HepG2 (cell line): ENCODE data around the gene EIF1. TPM values are rescaled to one million over a fixed set of nuclear protein-coding genes. Genes with fewer than 3 reads are reported as not detected.
A peak's percentile ranks its signal among the peaks of the same experiment; 100 is the strongest.

Experiments used
- DPF2 ChIP-seq: sonication (generic); formaldehyde crosslinking; IDR thresholded peaks from 2 replicates; pipeline ENCODE4 v1.4.0; 2020; ENCODE audit warnings: mild to moderate bottlenecking, low read depth, missing genetic modification reagents, borderline replicate concordance
- GLI4 ChIP-seq: sonication (generic); formaldehyde crosslinking; IDR thresholded peaks from 2 replicates; pipeline ENCODE4 v1.5.1; 2020; ENCODE audit warnings: missing genetic modification reagents, mild to moderate bottlenecking, moderate library complexity, borderline replicate concordance
- GRHL1 ChIP-seq: sonication (generic); formaldehyde crosslinking; conservative IDR thresholded peaks from 2 replicates; pipeline ENCODE4 v1.8.0; 2022; ENCODE audit warnings: missing genetic modification reagents
- ISL2 ChIP-seq: sonication (generic); formaldehyde crosslinking; IDR thresholded peaks from 2 replicates; pipeline ENCODE4 v1.5.0; 2020; ENCODE audit warnings: missing genetic modification reagents
- SOX6 ChIP-seq, 2 experiments: fragments of 450-650 bp in 1 of 2; sonication (generic) in 1 of 2; formaldehyde crosslinking in 1 of 2; IDR thresholded peaks; 2 replicates each; pipeline versions ENCODE4 v1.4.0 to v1.6.1; 2017 to 2020; ENCODE audit warnings: antibody characterized with exemption in 1 of 2, mild to moderate bottlenecking in 1 of 2, missing genetic modification reagents in 1 of 2
- UBTF ChIP-seq: sonication (generic); formaldehyde crosslinking; IDR thresholded peaks from 2 replicates; pipeline ENCODE4 v1.4.0; 2020; ENCODE audit warnings: mild to moderate bottlenecking, missing genetic modification reagents
- ZNF451 ChIP-seq: sonication (generic); formaldehyde crosslinking; IDR thresholded peaks from 2 replicates; pipeline ENCODE4 v1.5.0; 2020; ENCODE audit warnings: mild to moderate bottlenecking, missing genetic modification reagents
- ZNF577 ChIP-seq: sonication (generic); formaldehyde crosslinking; IDR thresholded peaks from 2 replicates; pipeline ENCODE4 v1.4.0; 2020; ENCODE audit warnings: mild to moderate bottlenecking, low read depth, missing genetic modification reagents, borderline replicate concordance
- ZNF777 ChIP-seq: sonication (generic); formaldehyde crosslinking; IDR thresholded peaks from 2 replicates; pipeline ENCODE4 v1.4.0; 2020; ENCODE audit warnings: missing genetic modification reagents
- polyA plus RNA-seq, 8 experiments: library from polyadenylated mRNA; depleted of rRNA in 3 of 8; stranded (reverse) in 7 of 8; unstranded in 1 of 8; fragments of >200 nt; fragmentation: Illumina TruSeq in 4 of 8; extraction: Trizol in 4 of 8; gene quantifications; 2 replicates each; pipeline versions ENCODE4 v1.2.1 to v1.2.3, GENCODE V29; 2011 to 2016; ENCODE audit warnings: low read depth in 4 of 8, missing spikeins in 1 of 8, mixed read lengths in 1 of 8; ENCODE audit not compliant: insufficient read depth in 1 of 8
- total RNA-seq, 5 experiments: library from RNA; depleted of rRNA; stranded (reverse); fragments of >200 nt; fragmentation: Illumina TruSeq; extraction: Trizol; gene quantifications; 2 replicates each; pipeline ENCODE4 v1.2.3, GENCODE V29; 2016; ENCODE audit warnings: low read depth in 1 of 5
- TF ChIP-seq, protein P1 (sequence below): sonication (generic); formaldehyde crosslinking; IDR thresholded peaks from 2 replicates; pipeline ENCODE4 v1.4.0; 2020; ENCODE audit warnings: missing genetic modification reagents
- TF ChIP-seq, protein P2 (sequence below): sonication (generic); formaldehyde crosslinking; conservative IDR thresholded peaks from 2 replicates; pipeline ENCODE4 v1.4.0; 2020; ENCODE audit warnings: missing genetic modification reagents
- TF ChIP-seq, protein P3 (sequence below): sonication (generic); formaldehyde crosslinking; IDR thresholded peaks from 2 replicates; pipeline ENCODE4 v1.5.0; 2020; ENCODE audit warnings: mild to moderate bottlenecking, missing genetic modification reagents
- TF ChIP-seq, protein P4 (sequence below): sonication (generic); formaldehyde crosslinking; IDR thresholded peaks from 2 replicates; pipeline ENCODE4 v1.4.0; 2020; ENCODE audit warnings: mild to moderate bottlenecking, low read depth, missing genetic modification reagents

EIF1 gene
- total and polyA plus RNA-seq, 2 of the 13 experiments (the other 11 are each of a cell fraction or from before 2014, with no cell fraction given), result 147 to 517 TPM

- TF ChIP-seq, protein P1, sequence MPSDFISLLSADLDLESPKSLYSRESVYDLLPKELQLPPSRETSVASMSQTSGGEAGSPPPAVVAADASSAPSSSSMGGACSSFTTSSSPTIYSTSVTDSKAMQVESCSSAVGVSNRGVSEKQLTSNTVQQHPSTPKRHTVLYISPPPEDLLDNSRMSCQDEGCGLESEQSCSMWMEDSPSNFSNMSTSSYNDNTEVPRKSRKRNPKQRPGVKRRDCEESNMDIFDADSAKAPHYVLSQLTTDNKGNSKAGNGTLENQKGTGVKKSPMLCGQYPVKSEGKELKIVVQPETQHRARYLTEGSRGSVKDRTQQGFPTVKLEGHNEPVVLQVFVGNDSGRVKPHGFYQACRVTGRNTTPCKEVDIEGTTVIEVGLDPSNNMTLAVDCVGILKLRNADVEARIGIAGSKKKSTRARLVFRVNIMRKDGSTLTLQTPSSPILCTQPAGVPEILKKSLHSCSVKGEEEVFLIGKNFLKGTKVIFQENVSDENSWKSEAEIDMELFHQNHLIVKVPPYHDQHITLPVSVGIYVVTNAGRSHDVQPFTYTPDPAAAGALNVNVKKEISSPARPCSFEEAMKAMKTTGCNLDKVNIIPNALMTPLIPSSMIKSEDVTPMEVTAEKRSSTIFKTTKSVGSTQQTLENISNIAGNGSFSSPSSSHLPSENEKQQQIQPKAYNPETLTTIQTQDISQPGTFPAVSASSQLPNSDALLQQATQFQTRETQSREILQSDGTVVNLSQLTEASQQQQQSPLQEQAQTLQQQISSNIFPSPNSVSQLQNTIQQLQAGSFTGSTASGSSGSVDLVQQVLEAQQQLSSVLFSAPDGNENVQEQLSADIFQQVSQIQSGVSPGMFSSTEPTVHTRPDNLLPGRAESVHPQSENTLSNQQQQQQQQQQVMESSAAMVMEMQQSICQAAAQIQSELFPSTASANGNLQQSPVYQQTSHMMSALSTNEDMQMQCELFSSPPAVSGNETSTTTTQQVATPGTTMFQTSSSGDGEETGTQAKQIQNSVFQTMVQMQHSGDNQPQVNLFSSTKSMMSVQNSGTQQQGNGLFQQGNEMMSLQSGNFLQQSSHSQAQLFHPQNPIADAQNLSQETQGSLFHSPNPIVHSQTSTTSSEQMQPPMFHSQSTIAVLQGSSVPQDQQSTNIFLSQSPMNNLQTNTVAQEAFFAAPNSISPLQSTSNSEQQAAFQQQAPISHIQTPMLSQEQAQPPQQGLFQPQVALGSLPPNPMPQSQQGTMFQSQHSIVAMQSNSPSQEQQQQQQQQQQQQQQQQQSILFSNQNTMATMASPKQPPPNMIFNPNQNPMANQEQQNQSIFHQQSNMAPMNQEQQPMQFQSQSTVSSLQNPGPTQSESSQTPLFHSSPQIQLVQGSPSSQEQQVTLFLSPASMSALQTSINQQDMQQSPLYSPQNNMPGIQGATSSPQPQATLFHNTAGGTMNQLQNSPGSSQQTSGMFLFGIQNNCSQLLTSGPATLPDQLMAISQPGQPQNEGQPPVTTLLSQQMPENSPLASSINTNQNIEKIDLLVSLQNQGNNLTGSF (CRISPR knock-in tag), result no peak; the same call in 1 of the 2 replicates
- TF ChIP-seq UBTF (CRISPR knock-in tag) (peak; percentile 90), GLI4 (0 out of 2 replicates have a peak, but pooled peaks have one; percentile 32), ISL2 (CRISPR knock-in tag) (no peak), ZNF777 (CRISPR knock-in tag) (peak; percentile 47), GRHL1 (CRISPR knock-in tag) (no peak), DPF2 (CRISPR knock-in tag) (no peak), ZNF451 (CRISPR knock-in tag) (no peak), ZNF577 (CRISPR knock-in tag) (no peak), SOX6 (IDR thresholded peaks at IDR 0.05) (no peak), SOX6 (CRISPR knock-in tag; IDR thresholded peaks at IDR 0.05) (peak; percentile 39; the same call in 1 of the 2 replicates)
- TF ChIP-seq, protein P2, sequence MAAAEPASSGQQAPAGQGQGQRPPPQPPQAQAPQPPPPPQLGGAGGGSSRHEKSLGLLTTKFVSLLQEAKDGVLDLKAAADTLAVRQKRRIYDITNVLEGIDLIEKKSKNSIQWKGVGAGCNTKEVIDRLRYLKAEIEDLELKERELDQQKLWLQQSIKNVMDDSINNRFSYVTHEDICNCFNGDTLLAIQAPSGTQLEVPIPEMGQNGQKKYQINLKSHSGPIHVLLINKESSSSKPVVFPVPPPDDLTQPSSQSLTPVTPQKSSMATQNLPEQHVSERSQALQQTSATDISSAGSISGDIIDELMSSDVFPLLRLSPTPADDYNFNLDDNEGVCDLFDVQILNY (CRISPR knock-in tag), result peak; percentile 51; the same call in 1 of the 2 replicates
- TF ChIP-seq, protein P3, sequence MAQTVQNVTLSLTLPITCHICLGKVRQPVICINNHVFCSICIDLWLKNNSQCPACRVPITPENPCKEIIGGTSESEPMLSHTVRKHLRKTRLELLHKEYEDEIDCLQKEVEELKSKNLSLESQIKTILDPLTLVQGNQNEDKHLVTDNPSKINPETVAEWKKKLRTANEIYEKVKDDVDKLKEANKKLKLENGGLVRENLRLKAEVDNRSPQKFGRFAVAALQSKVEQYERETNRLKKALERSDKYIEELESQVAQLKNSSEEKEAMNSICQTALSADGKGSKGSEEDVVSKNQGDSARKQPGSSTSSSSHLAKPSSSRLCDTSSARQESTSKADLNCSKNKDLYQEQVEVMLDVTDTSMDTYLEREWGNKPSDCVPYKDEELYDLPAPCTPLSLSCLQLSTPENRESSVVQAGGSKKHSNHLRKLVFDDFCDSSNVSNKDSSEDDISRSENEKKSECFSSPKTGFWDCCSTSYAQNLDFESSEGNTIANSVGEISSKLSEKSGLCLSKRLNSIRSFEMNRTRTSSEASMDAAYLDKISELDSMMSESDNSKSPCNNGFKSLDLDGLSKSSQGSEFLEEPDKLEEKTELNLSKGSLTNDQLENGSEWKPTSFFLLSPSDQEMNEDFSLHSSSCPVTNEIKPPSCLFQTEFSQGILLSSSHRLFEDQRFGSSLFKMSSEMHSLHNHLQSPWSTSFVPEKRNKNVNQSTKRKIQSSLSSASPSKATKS (CRISPR knock-in tag), result no peak
- TF ChIP-seq, protein P4, sequence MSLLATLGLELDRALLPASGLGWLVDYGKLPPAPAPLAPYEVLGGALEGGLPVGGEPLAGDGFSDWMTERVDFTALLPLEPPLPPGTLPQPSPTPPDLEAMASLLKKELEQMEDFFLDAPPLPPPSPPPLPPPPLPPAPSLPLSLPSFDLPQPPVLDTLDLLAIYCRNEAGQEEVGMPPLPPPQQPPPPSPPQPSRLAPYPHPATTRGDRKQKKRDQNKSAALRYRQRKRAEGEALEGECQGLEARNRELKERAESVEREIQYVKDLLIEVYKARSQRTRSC (CRISPR knock-in tag), result no peak
These were observed 45.7 kb downstream of the EIF1 start, which contains the start of gene HAP1 (continued) for GRCh38 chr17:41734139-41734948.
